Stomach (tissue), 9 donors: Measurements from ENCODE around the gene B4GALNT3. TPM values are rescaled to one million over a fixed set of nuclear protein-coding genes. Genes with fewer than 3 reads are reported as not detected.

ENCODE experiments used
- DNase-seq, 2 donors: peaks; one replicate each; pipeline versions ENCODE4 v3.0.0 to v3.0.0-alpha.2; 2013 to 2019
- H3K27ac ChIP-seq, 5 donors: fragments of 200-600 bp in 4 of 5; sonication (generic) in 4 of 5; one replicate each; pipeline ENCODE4 v1.5.1; 2013 to 2019; ENCODE audit warnings: mild to moderate bottlenecking in 1 of 5, moderate library complexity in 1 of 5
- H3K27me3 ChIP-seq, 3 donors: fragments of 200-600 bp; sonication (generic); one replicate each; pipeline ENCODE4 v1.5.1; 2017 to 2019; ENCODE audit warnings: mixed run types in 1 of 3
- H3K36me3 ChIP-seq, 4 donors: fragments of 200-600 bp; sonication (generic); 1 replicate in 3 of 4; 2 replicates in 1 of 4; pipeline ENCODE4 v1.5.1; 2016 to 2019
- H3K4me1 ChIP-seq, 4 donors: fragments of 200-600 bp; sonication (generic); one replicate each; pipeline ENCODE4 v1.5.1; 2016 to 2019
- H3K4me3 ChIP-seq, 4 donors: fragments of 200-600 bp; sonication (generic) in 3 of 4; one replicate each; pipeline ENCODE4 v1.5.1; 2016 to 2019; ENCODE audit warnings: mild to moderate bottlenecking in 1 of 4
- H3K9me3 ChIP-seq, 4 donors: fragments of 200-600 bp; sonication (generic); one replicate each; pipeline ENCODE4 v1.5.1; 2016 to 2019
- CTCF ChIP-seq, 7 experiments: fragments of 450-650 bp in 4 of 7; fragments of 200-600 bp in 3 of 7; sonication (generic) in 3 of 7; IDR thresholded peaks; one replicate each; pipeline ENCODE4 v1.5.1; 2016 to 2019; ENCODE audit warnings: antibody characterized with exemption in 7 of 7, control low read depth in 2 of 7, mild to moderate bottlenecking in 1 of 7
- EP300 ChIP-seq: sonication (generic); formaldehyde crosslinking; IDR thresholded peaks from one replicate; pipeline ENCODE4 v1.6.1; 2017; ENCODE audit warnings: antibody characterized with exemption
- POLR2A ChIP-seq, 4 donors: fragments of 450-650 bp; IDR thresholded peaks; one replicate each; pipeline ENCODE4 v1.6.1; 2016; ENCODE audit warnings: antibody characterized with exemption in 4 of 4, control low read depth in 2 of 4, mild to moderate bottlenecking in 1 of 4, moderate library complexity in 1 of 4
- POLR2AphosphoS5 ChIP-seq, 3 donors: sonication (generic); formaldehyde crosslinking; IDR thresholded peaks; one replicate each; pipeline ENCODE4 v1.6.1; 2016; ENCODE audit warnings: antibody characterized with exemption in 3 of 3
- WGBS, 5 donors: extraction: QIAGEN DNeasy Blood & Tissue Kit in 3 of 5; methylation state at CpG; one replicate each; pipeline versions ENCODE4 v1.1.5 to v1.1.7; 2013 to 2018; 5-methylcytosine and 5-hydroxymethylcytosine counted together
- intact Hi-C: fragments of 100-400 bp; cut with DNase I; formaldehyde crosslinking; loops from one replicate; pipeline ENCODE4 v1.15.1; 2023; ENCODE audit warnings: low total_unique reads
- polyA plus RNA-seq, 3 donors: library from polyadenylated mRNA; stranded (reverse); fragments of 200-250 nt; gene quantifications; one replicate each; pipeline ENCODE4 v1.2.3, GENCODE V29; 2013
- total RNA-seq, 5 donors: library from RNA; depleted of rRNA; stranded (reverse); fragments of >200 nt; gene quantifications; one replicate each; pipeline versions ENCODE4 v1.1.0 to v1.2.3, GENCODE V29; 2014 to 2016
- donor health status: healthy with polysubstance abuse.
- donor health status: Bipolar disorder and iron deficiency.
- donor health status: healthy.

The B4GALNT3 gene
- total and polyA plus RNA-seq, 8 donors: 20.8 to 332 (median 71.0) TPM

GRCh38 chr12:541676-542324 lies 82.1 kb downstream of the B4GALNT3 start:
- Histone ChIP-seq H3K9me3 (no peaks in the 10 kb centered on the region), H3K4me3 (no peak overlapping the region), H3K27me3 (peaks cover 0 to 31% (median 0%) of the 10 kb centered on the region in 3 donors), H3K27ac (peak overlapping the region; percentile 58 to 85 (median 75)), H3K36me3 (peaks cover 0 to 12% (median 3%) of the 10 kb centered on the region in 4 donors), H3K4me1 (peaks cover 36 to 61% (median 49%) of the 10 kb centered on the region in 4 donors)
- DNase-seq: peak in 1 of 2 donors; percentile 51
- 41 to 67% (median 52%) methylated on average over 7 to 9 of the region's 9 CpGs for WGBS, 5 donors
- TF ChIP-seq POLR2AphosphoS5 (IDR thresholded peaks at IDR 0.05) (no peak), POLR2A (IDR thresholded peaks at IDR 0.05) (no peak), EP300 (no peak), CTCF (IDR thresholded peaks at IDR 0.05) (no peak)
- intact Hi-C loops: no loop called here

- no peak for DNase-seq
- peaks cover 36 to 68% (median 54%) of the 10 kb centered on the region in 4 donors for H3K4me1 ChIP-seq
- H3K36me3 ChIP-seq: peaks cover 0 to 15% (median 3%) of the 10 kb centered on the region in 4 donors
- peak overlapping the region; percentile 43 to 85 (median 58) for H3K27ac ChIP-seq
- TF ChIP-seq POLR2A (IDR thresholded peaks at IDR 0.05): no peak
- 51 to 64% (median 59%) methylated on average over 5 to 8 of the region's 8 CpGs for WGBS, 5 donors
- intact Hi-C loops: no loop called here
- no peaks in the 10 kb centered on the region for H3K9me3 ChIP-seq
- H3K27me3 ChIP-seq: peaks cover 0 to 38% (median 1%) of the 10 kb centered on the region in 3 donors
- H3K4me3 ChIP-seq: no peak overlapping the region
These were observed 82.8 kb downstream of the B4GALNT3 start for GRCh38 chr12:542395-543113.

- TF ChIP-seq CTCF (IDR thresholded peaks at IDR 0.05): no peak
- TF ChIP-seq POLR2AphosphoS5 (IDR thresholded peaks at IDR 0.05): no peak
- TF ChIP-seq EP300: no peak
- TF ChIP-seq POLR2A (IDR thresholded peaks at IDR 0.05): no peak
- Histone ChIP-seq H3K4me3 (no peak overlapping the region), H3K4me1 (peaks cover 36 to 63% (median 52%) of the 10 kb centered on the region in 4 donors), H3K36me3 (peaks cover under 1 to 21% (median 8%) of the 10 kb centered on the region in 4 donors), H3K9me3 (no peaks in the 10 kb centered on the region), H3K27me3 (peaks cover 0 to 43% (median 6%) of the 10 kb centered on the region in 3 donors), H3K27ac (peak overlapping the region in 4 of 5 donors; percentile 43 to 79 (median 56))
- WGBS, 5 donors: 79 to 96% (median 91%) methylated on average over 6 to 8 of the region's 9 CpGs
- DNase-seq: no peak
- intact Hi-C loops: no loop called here
These were observed 83.3 kb downstream of the B4GALNT3 start for GRCh38 chr12:543114-543451.

- no peak for DNase-seq
- WGBS, 5 donors: 68 to 97% (median 90%) methylated on average over 3 to 8 of the region's 8 CpGs
These were observed 84.4 kb downstream of the B4GALNT3 start for GRCh38 chr12:544142-544541.

More at GRCh38 chr12:544142-544541, 84.4 kb downstream of the B4GALNT3 start:
- Histone ChIP-seq H3K9me3 (no peaks in the 10 kb centered on the region), H3K36me3 (peaks cover 7 to 31% (median 15%) of the 10 kb centered on the region in 4 donors), H3K4me1 (peaks cover 25 to 53% (median 42%) of the 10 kb centered on the region in 4 donors), H3K4me3 (no peak overlapping the region), H3K27me3 (peaks cover 0 to 44% (median 7%) of the 10 kb centered on the region in 3 donors), H3K27ac (no peak overlapping the region)
- intact Hi-C loops: no loop called here
- TF ChIP-seq POLR2A (IDR thresholded peaks at IDR 0.05) (no peak), CTCF (IDR thresholded peaks at IDR 0.05) (no peak), EP300 (no peak), POLR2AphosphoS5 (IDR thresholded peaks at IDR 0.05) (no peak)
